Gastroesophageal sphincter (tissue), 4 donors: ENCODE results near the gene PANK4. TPM values are rescaled to one million over a fixed set of nuclear protein-coding genes. Genes with fewer than 3 reads are reported as not detected.

ENCODE experiments used
- ATAC-seq: fragments of 150-250 bp; one replicate; pipeline ENCODE4 v1.9.1; 2016; ENCODE audit warnings: mild to moderate bottlenecking, moderate library complexity
- H3K27ac ChIP-seq, 4 donors: fragments of 200-600 bp; sonication (generic) in 3 of 4; 1 replicate in 3 of 4; 2 replicates in 1 of 4; pipeline ENCODE4 v1.5.1; 2016 to 2019
- H3K27me3 ChIP-seq: fragments of 200-600 bp; sonication (generic); one replicate; pipeline ENCODE4 v1.5.1; 2019
- H3K36me3 ChIP-seq, 2 donors: fragments of 200-600 bp; sonication (generic); one replicate each; pipeline ENCODE4 v1.5.1; 2019; ENCODE audit warnings: control low read depth in 1 of 2
- H3K4me1 ChIP-seq, 3 donors: fragments of 200-600 bp; sonication (generic); 1 replicate in 2 of 3; 2 replicates in 1 of 3; pipeline ENCODE4 v1.5.1; 2016 to 2019; ENCODE audit warnings: control low read depth in 2 of 3
- H3K4me3 ChIP-seq, 2 donors: fragments of 200-600 bp; sonication (generic); one replicate each; pipeline ENCODE4 v1.5.1; 2019; ENCODE audit warnings: mild to moderate bottlenecking in 1 of 2, moderate library complexity in 1 of 2
- H3K9me3 ChIP-seq, 3 donors: fragments of 200-600 bp; sonication (generic); one replicate each; pipeline ENCODE4 v1.5.1; 2017 to 2019; ENCODE audit warnings: control low read depth in 2 of 3
- CTCF ChIP-seq, 4 experiments: fragments of 200-600 bp in 2 of 4; fragments of 450-650 bp in 2 of 4; sonication (generic) in 1 of 4; IDR thresholded peaks; one replicate each; pipeline ENCODE4 v1.5.1; 2017 to 2019; ENCODE audit warnings: antibody characterized with exemption in 4 of 4, mild to moderate bottlenecking in 2 of 4, moderate library complexity in 2 of 4
- EP300 ChIP-seq: sonication (generic); formaldehyde crosslinking; IDR thresholded peaks from one replicate; pipeline ENCODE4 v1.6.1; 2017; ENCODE audit warnings: antibody characterized with exemption, mild to moderate bottlenecking
- POLR2A ChIP-seq, 2 donors: fragments of 450-650 bp; IDR thresholded peaks; one replicate each; pipeline ENCODE4 v1.6.1; 2017; ENCODE audit warnings: antibody characterized with exemption in 2 of 2, mild to moderate bottlenecking in 2 of 2, moderate library complexity in 1 of 2
- POLR2AphosphoS5 ChIP-seq: sonication (generic); formaldehyde crosslinking; IDR thresholded peaks from one replicate; pipeline ENCODE4 v1.6.1; 2017; ENCODE audit warnings: antibody characterized with exemption
- WGBS, 2 donors: methylation state at CpG; one replicate each; pipeline ENCODE4 v1.1.5; 2018; ENCODE audit warnings: low coverage in 1 of 2; 5-methylcytosine and 5-hydroxymethylcytosine counted together
- total RNA-seq, 4 donors: library from RNA; depleted of rRNA; stranded (reverse); fragments of >200 nt; gene quantifications; one replicate each; pipeline ENCODE4 v1.1.0, GENCODE V29; 2016

Gene PANK4
- total RNA-seq, 4 donors from 2014 or later, result 32.6 to 46.8 (median 34.0) TPM

GRCh38 chr1:2528611-2528965 lies 2.2 kb upstream of the PANK4 start:
- no peak for TF ChIP-seq EP300
- Histone ChIP-seq H3K4me1 (peaks cover 0 to 74% (median 39%) of the 10 kb centered on the region in 3 donors), H3K9me3 (no peaks in the 10 kb centered on the region), H3K27ac (peak overlapping the region in 2 of 4 donors; percentile 19 to 23), H3K27me3 (peaks cover 65% of the 10 kb centered on the region), H3K4me3 (no peak overlapping the region), H3K36me3 (no peaks in the 10 kb centered on the region)
- no CpG with 5 or more reads among the region's 10 CpGs for WGBS, 2 donors
- no peak for ATAC-seq

GRCh38 chr1:2528016-2528415 lies 1.6 kb upstream of the PANK4 start:
- peak overlapping the region in 1 of 4 donors; percentile 23 for H3K27ac ChIP-seq
- H3K4me3 ChIP-seq, result no peak overlapping the region
- TF ChIP-seq EP300 (no peak), CTCF (IDR thresholded peaks at IDR 0.05) (no peak), POLR2A (IDR thresholded peaks at IDR 0.05) (no peak), POLR2AphosphoS5 (no peak)
- WGBS, 2 donors, result 60% methylated on average over 1 of the region's 12 CpGs; no CpG with 5 or more reads in 1 of the 2 donors
- peaks cover 0 to 80% (median 42%) of the 10 kb centered on the region in 3 donors for H3K4me1 ChIP-seq
- H3K9me3 ChIP-seq, result no peaks in the 10 kb centered on the region
- no peaks in the 10 kb centered on the region for H3K36me3 ChIP-seq
- ATAC-seq, result no peak
- H3K27me3 ChIP-seq, result peaks cover 59% of the 10 kb centered on the region

GRCh38 chr1:2527556-2527860 lies 1.1 kb upstream of the PANK4 start:
- 80% methylated on average over 1 of the region's 4 CpGs; no CpG with 5 or more reads in 1 of the 2 donors for WGBS, 2 donors
- TF ChIP-seq CTCF (IDR thresholded peaks at IDR 0.05), result no peak
- no peak for TF ChIP-seq EP300
- no peak for TF ChIP-seq POLR2AphosphoS5
- TF ChIP-seq POLR2A (IDR thresholded peaks at IDR 0.05), result no peak

GRCh38 chr1:2526824-2527555 lies 594 bp upstream of the PANK4 start:
- Histone ChIP-seq H3K27ac (peak overlapping the region in 3 of 4 donors; percentile 82 to 94 (median 84)), H3K4me1 (peaks cover 0 to 83% (median 42%) of the 10 kb centered on the region in 3 donors)

More at GRCh38 chr1:2527556-2527860, 1.1 kb upstream of the PANK4 start:
- Histone ChIP-seq H3K27ac (no peak overlapping the region), H3K36me3 (no peaks in the 10 kb centered on the region), H3K4me3 (no peak overlapping the region), H3K4me1 (peaks cover 0 to 83% (median 42%) of the 10 kb centered on the region in 3 donors), H3K27me3 (peaks cover 54% of the 10 kb centered on the region), H3K9me3 (no peaks in the 10 kb centered on the region)
- ATAC-seq, result no peak

GRCh38 chr1:2525572-2525919 lies 850 bp downstream of the PANK4 start:
- TF ChIP-seq POLR2AphosphoS5 (no peak), POLR2A (IDR thresholded peaks at IDR 0.05) (no peak), CTCF (IDR thresholded peaks at IDR 0.05) (no peak)
- H3K4me3 ChIP-seq, result peak overlapping the region; percentile 78 to 89
- no peaks in the 10 kb centered on the region for H3K9me3 ChIP-seq
- H3K36me3 ChIP-seq, result peaks cover 0 to 11% of the 10 kb centered on the region in 2 donors
- H3K4me1 ChIP-seq, result peaks cover 0 to 72% (median 35%) of the 10 kb centered on the region in 3 donors
- H3K27me3 ChIP-seq, result peaks cover 35% of the 10 kb centered on the region
- peak overlapping the region in 3 of 4 donors; percentile 82 to 94 (median 84) for H3K27ac ChIP-seq
- ATAC-seq, result no peak
- 0% methylated on average over 1 of the region's 20 CpGs; no CpG with 5 or more reads in 1 of the 2 donors for WGBS, 2 donors

More at GRCh38 chr1:2526824-2527555, 594 bp upstream of the PANK4 start:
- Histone ChIP-seq H3K36me3 (no peaks in the 10 kb centered on the region), H3K27me3 (peaks cover 49% of the 10 kb centered on the region), H3K4me3 (peak overlapping the region; percentile 78 to 89), H3K9me3 (no peaks in the 10 kb centered on the region)
- WGBS, 2 donors, result 40% methylated on average over 3 of the region's 20 CpGs; no CpG with 5 or more reads in 1 of the 2 donors
- no peak for ATAC-seq
- TF ChIP-seq CTCF (IDR thresholded peaks at IDR 0.05) (no peak), POLR2A (IDR thresholded peaks at IDR 0.05) (no peak), POLR2AphosphoS5 (no peak), EP300 (no peak)
